Right atrium auricular region (tissue), 2 donors: ENCODE results near the gene LYSET. TPM values are rescaled to one million over a fixed set of nuclear protein-coding genes. Genes with fewer than 3 reads are reported as not detected.
A peak's percentile ranks its signal among the peaks of the same experiment; 100 is the strongest.

Experiments
- DNase-seq: peaks from one replicate; pipeline ENCODE4 v3.0.0-alpha.2; 2019; ENCODE audit warnings: low spot score
- H3K27ac ChIP-seq, 2 donors: fragments of 200-600 bp; sonication (generic); 1 replicate in 1 of 2; 2 replicates in 1 of 2; pipeline ENCODE4 v1.5.1; 2016 to 2019
- H3K27me3 ChIP-seq, 2 donors: fragments of 200-600 bp; sonication (generic); one replicate each; pipeline versions ENCODE4 v1.5.1 to v1.6.0; 2017 to 2019
- H3K36me3 ChIP-seq: fragments of 200-600 bp; sonication (generic); one replicate; pipeline ENCODE4 v1.5.1; 2016
- H3K4me1 ChIP-seq, 2 donors: fragments of 200-600 bp; sonication (generic); one replicate each; pipeline versions ENCODE4 v1.5.1 to v1.6.0; 2017 to 2019
- H3K4me3 ChIP-seq, 2 donors: fragments of 200-600 bp; sonication (generic); 1 replicate in 1 of 2; 2 replicates in 1 of 2; pipeline ENCODE4 v1.5.1; 2017 to 2019; ENCODE audit warnings: mild to moderate bottlenecking in 1 of 2, moderate library complexity in 1 of 2
- H3K9me3 ChIP-seq, 2 donors: fragments of 200-600 bp; sonication (generic); one replicate each; pipeline ENCODE4 v1.5.1; 2019
- CTCF ChIP-seq, 2 donors: fragments of 200-600 bp; sonication (generic); IDR thresholded peaks; one replicate each; pipeline ENCODE4 v1.5.1; 2019; ENCODE audit warnings: antibody characterized with exemption in 2 of 2
- total RNA-seq, 2 donors: library from RNA; depleted of rRNA; stranded (reverse); fragments of >200 nt; gene quantifications; one replicate each; pipeline ENCODE4 v1.1.0, GENCODE V29; 2016

Gene LYSET
- total RNA-seq, 2 donors from 2014 or later, result 8.3 to 10.0 TPM

- Histone ChIP-seq H3K4me3 (no peak overlapping the region), H3K27me3 (no peaks in the 10 kb centered on the region), H3K36me3 (peaks cover 5% of the 10 kb centered on the region), H3K27ac (peak overlapping the region in 1 of 2 donors; percentile 94), H3K4me1 (peaks cover 0 to 22% of the 10 kb centered on the region in 2 donors), H3K9me3 (no peaks in the 10 kb centered on the region)
- DNase-seq, result no peak
- no peak for TF ChIP-seq CTCF (IDR thresholded peaks at IDR 0.05)
Measured at GRCh38 chr14:93186466-93186865, 1.3 kb downstream of the LYSET start.

DNA sequence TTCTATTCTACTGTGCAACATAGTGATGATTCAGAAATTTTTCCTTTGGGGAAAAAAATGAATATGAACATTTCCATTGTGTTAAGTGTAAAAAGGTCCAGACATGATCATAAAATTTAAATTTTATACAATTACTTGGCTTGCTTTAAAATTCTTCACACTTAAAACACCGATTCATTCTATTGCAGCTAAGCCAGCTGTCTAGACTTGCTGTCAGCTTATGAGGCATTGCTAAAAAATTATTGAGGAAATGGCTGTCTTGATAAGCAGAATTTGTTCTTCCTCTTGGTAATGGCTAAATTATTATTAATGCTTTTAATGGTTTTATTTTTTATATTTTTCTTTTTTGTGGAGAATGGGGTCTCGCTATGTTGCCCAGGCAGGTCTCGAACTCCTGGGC is 1.8 kb downstream of the LYSET start:
- no peak overlapping the region for H3K4me3 ChIP-seq
- no peak overlapping the region for H3K27ac ChIP-seq
- no peaks in the 10 kb centered on the region for H3K27me3 ChIP-seq
- peaks cover under 1% of the 10 kb centered on the region for H3K36me3 ChIP-seq
- no peak for TF ChIP-seq CTCF (IDR thresholded peaks at IDR 0.05)
- no peaks in the 10 kb centered on the region for H3K9me3 ChIP-seq
- DNase-seq, result no peak
- peaks cover 0 to 22% of the 10 kb centered on the region in 2 donors for H3K4me1 ChIP-seq

GRCh38 chr14:93195316-93195999 is 10.3 kb downstream of the LYSET start:
- no peak for DNase-seq
- Histone ChIP-seq H3K9me3 (no peaks in the 10 kb centered on the region), H3K36me3 (no peaks in the 10 kb centered on the region), H3K27me3 (no peaks in the 10 kb centered on the region), H3K4me3 (no peak overlapping the region), H3K27ac (no peak overlapping the region), H3K4me1 (no peaks in the 10 kb centered on the region)
- no peak for TF ChIP-seq CTCF (IDR thresholded peaks at IDR 0.05)

- Histone ChIP-seq H3K9me3 (no peaks in the 10 kb centered on the region), H3K4me3 (no peak overlapping the region), H3K27ac (no peak overlapping the region), H3K4me1 (no peaks in the 10 kb centered on the region), H3K36me3 (no peaks in the 10 kb centered on the region), H3K27me3 (no peaks in the 10 kb centered on the region)
- DNase-seq, result no peak
- no peak for TF ChIP-seq CTCF (IDR thresholded peaks at IDR 0.05)
Measured at GRCh38 chr14:93199031-93199430, 13.9 kb downstream of the LYSET start.

- Histone ChIP-seq H3K4me1 (peaks cover 0 to 7% of the 10 kb centered on the region in 2 donors), H3K36me3 (no peaks in the 10 kb centered on the region), H3K27ac (no peak overlapping the region), H3K27me3 (no peaks in the 10 kb centered on the region), H3K9me3 (no peaks in the 10 kb centered on the region), H3K4me3 (no peak overlapping the region)
- no peak for DNase-seq
- TF ChIP-seq CTCF (IDR thresholded peaks at IDR 0.05), result no peak
Measured at GRCh38 chr14:93200553-93200952, 15.4 kb downstream of the LYSET start.
